IMR-90 (cell line): Measurements from ENCODE around the gene GUCY1B1. TPM values are rescaled to one million over a fixed set of nuclear protein-coding genes. Genes with fewer than 3 reads are reported as not detected.

Source experiments
- ATAC-seq: fragments of 200-7000 bp; cut with Tn5 transposase; 2 replicates; pipeline ENCODE4 v1.9.1; 2020; ENCODE audit warnings: low read depth, mild to moderate bottlenecking, moderate library complexity
- BruUV-seq: library from RNA; stranded (reverse); fragments of 400-500 nt; replicated peaks from 2 replicates; lab custom pipeline; 2021; lab: Mats Ljungman, UMichigan
- CTCF ChIA-PET: fragments of 300-600 bp; formaldehyde crosslinking; extraction: SDS; loops from one replicate; lab custom pipeline; 2021; ENCODE audit warnings: antibody characterized with exemption; lab: Yijun Ruan, JAX
- POLR2A ChIA-PET: fragments of 300-600 bp; sonication (Branson Sonifier 250); formaldehyde crosslinking; loops from one replicate; lab custom pipeline; 2022; ENCODE audit warnings: antibody characterized with exemption; ENCODE audit not compliant: unreplicated experiment; lab: Charles Lee
- DNase-seq: peaks from one replicate; pipeline ENCODE4 v3.0.0; 2013
- H2AFZ ChIP-seq: replicated peaks from 2 replicates; pipeline ENCODE3; 2013; ENCODE audit warnings: low read length, mild to moderate bottlenecking; ENCODE audit not compliant: poor library complexity
- H2AK5ac ChIP-seq: 2 replicates; pipeline ENCODE4 v1.6.1; 2013; ENCODE audit warnings: low read depth, low read length, inconsistent platforms
- H2AK9ac ChIP-seq: replicated peaks from 2 replicates; pipeline ENCODE3; 2013; ENCODE audit warnings: mild to moderate bottlenecking, low read depth, low read length, moderate library complexity; ENCODE audit not compliant: poor library complexity
- H2BK120ac ChIP-seq: 2 replicates; pipeline ENCODE4 v1.6.1; 2013; ENCODE audit warnings: low read depth, low read length, inconsistent platforms
- H2BK15ac ChIP-seq: 3 replicates; pipeline ENCODE4 v1.6.1; 2013; ENCODE audit warnings: low read depth, low read length, inconsistent platforms
- H2BK20ac ChIP-seq: 2 replicates; pipeline ENCODE4 v1.6.1; 2013; ENCODE audit warnings: low read depth, mild to moderate bottlenecking, inconsistent platforms, low read length, moderate library complexity
- H2BK5ac ChIP-seq: 2 replicates; pipeline ENCODE4 v1.6.1; 2013; ENCODE audit warnings: mild to moderate bottlenecking, low read depth, low read length, inconsistent platforms; ENCODE audit not compliant: poor library complexity, severe bottlenecking
- H3K14ac ChIP-seq: replicated peaks from 2 replicates; pipeline ENCODE4 v1.6.1; 2013; ENCODE audit warnings: low read depth, low read length, inconsistent platforms
- H3K18ac ChIP-seq: 2 replicates; pipeline ENCODE4 v1.6.1; 2013; ENCODE audit warnings: low read depth, low read length, control low read depth
- H3K23ac ChIP-seq: 2 replicates; pipeline ENCODE4 v1.6.1; 2013; ENCODE audit warnings: low read depth, low read length, inconsistent platforms
- H3K27ac ChIP-seq: 2 replicates; pipeline ENCODE4 v1.5.1; 2013; ENCODE audit warnings: mild to moderate bottlenecking, control low read depth, low read length; ENCODE audit not compliant: insufficient read depth
- H3K27me3 ChIP-seq: 2 replicates; pipeline ENCODE4 v1.6.1; 2013; ENCODE audit warnings: low read length; ENCODE audit not compliant: control insufficient read depth, insufficient read depth
- H3K36me3 ChIP-seq: 2 replicates; pipeline ENCODE4 v1.6.1; 2013; ENCODE audit warnings: low read length, mixed read lengths; ENCODE audit not compliant: control insufficient read depth, insufficient read depth
- H3K4ac ChIP-seq: 2 replicates; pipeline ENCODE4 v1.6.1; 2013; ENCODE audit warnings: low read depth, low read length, inconsistent platforms
- H3K4me1 ChIP-seq: 2 replicates; pipeline ENCODE4 v1.6.1; 2013; ENCODE audit warnings: low read length, mixed read lengths; ENCODE audit not compliant: control insufficient read depth, insufficient read depth
- H3K4me2 ChIP-seq: 2 replicates; pipeline ENCODE4 v1.6.1; 2013; ENCODE audit warnings: low read depth, mild to moderate bottlenecking, control low read depth, low read length, moderate library complexity
- H3K4me3 ChIP-seq: 2 replicates; pipeline ENCODE4 v1.5.1; 2013; ENCODE audit warnings: low read depth, mild to moderate bottlenecking, control low read depth, low read length, moderate library complexity; ENCODE audit not compliant: insufficient read depth
- H3K56ac ChIP-seq: 2 replicates; pipeline ENCODE4 v1.6.1; 2013; ENCODE audit warnings: low read length, inconsistent platforms; ENCODE audit not compliant: insufficient read depth; ENCODE audit errors: extremely low read depth
- H3K79me1 ChIP-seq, 2 experiments: 2 replicates each; pipeline ENCODE4 v1.6.1; 2013; ENCODE audit warnings: low read length in 2 of 2, inconsistent platforms in 1 of 2, low read depth in 1 of 2
- H3K9ac ChIP-seq: 2 replicates; pipeline ENCODE4 v1.6.1; 2013; ENCODE audit warnings: low read depth, low read length, control low read depth
- H3K9me1 ChIP-seq: 2 replicates; pipeline ENCODE4 v1.6.1; 2013; ENCODE audit warnings: low read length, inconsistent platforms; ENCODE audit not compliant: insufficient read depth
- H3K9me3 ChIP-seq: 2 replicates; pipeline ENCODE4 v1.6.1; 2013; ENCODE audit warnings: low read length; ENCODE audit not compliant: control insufficient read depth, insufficient read depth
- H4K20me1 ChIP-seq: 2 replicates; pipeline ENCODE4 v1.6.1; 2013; ENCODE audit warnings: low read length, inconsistent platforms; ENCODE audit not compliant: insufficient read depth
- H4K5ac ChIP-seq: 2 replicates; pipeline ENCODE4 v1.6.1; 2013; ENCODE audit warnings: mild to moderate bottlenecking, low read depth, low read length, control low read depth
- H4K8ac ChIP-seq, 2 experiments: 2 replicates each; pipeline ENCODE4 v1.6.1; 2013; ENCODE audit warnings: low read depth in 2 of 2, low read length in 2 of 2, control low read depth in 1 of 2, inconsistent platforms in 1 of 2
- H4K91ac ChIP-seq: 2 replicates; pipeline ENCODE4 v1.6.1; 2013; ENCODE audit warnings: low read depth, low read length, inconsistent platforms; ENCODE audit not compliant: insufficient read depth
- CEBPB ChIP-seq: IDR thresholded peaks from 2 replicates; pipeline ENCODE4 v1.6.1; 2012; ENCODE audit warnings: low read depth, low read length, improper control_type of control experiment
- ELK1 ChIP-seq: fragments of 150-350 bp; IDR thresholded peaks from 2 replicates; pipeline ENCODE4 v1.6.1; 2016; ENCODE audit warnings: low read depth, mild to moderate bottlenecking, low read length, moderate library complexity, borderline replicate concordance
- NFE2L2 ChIP-seq: fragments of 150-350 bp; IDR thresholded peaks from 2 replicates; pipeline ENCODE4 v1.6.1; 2016; ENCODE audit warnings: low read depth, mild to moderate bottlenecking, low read length
- POLR2A ChIP-seq: IDR thresholded peaks from 2 replicates; pipeline ENCODE4 v1.6.1; 2012; ENCODE audit warnings: mild to moderate bottlenecking, low read depth, low read length
- RAD21 ChIP-seq: IDR thresholded peaks from 2 replicates; pipeline ENCODE4 v1.6.1; 2012; ENCODE audit warnings: low read length, improper control_type of control experiment
- RFX5 ChIP-seq: IDR thresholded peaks from 2 replicates; pipeline ENCODE4 v1.8.0; 2012; ENCODE audit warnings: low read depth, mild to moderate bottlenecking, low read length, moderate library complexity
- SMC3 ChIP-seq: fragments of 150-350 bp; IDR thresholded peaks from 2 replicates; pipeline ENCODE4 v1.6.1; 2016; ENCODE audit warnings: low read depth, mild to moderate bottlenecking, antibody characterized with exemption, low read length, moderate library complexity
- WGBS, 2 experiments: methylation state at CpG; one replicate each; pipeline versions ENCODE4 v1.1.5 to v1.1.7; 2013; ENCODE audit warnings: missing lambda C conversion rate in 2 of 2; ENCODE audit not compliant: insufficient read length in 1 of 2; ENCODE audit errors: extremely low coverage in 2 of 2; 5-methylcytosine and 5-hydroxymethylcytosine counted together
- dilution Hi-C: fragments of 300-500 bp; cut with HindIII; formaldehyde crosslinking; loops from one replicate; pipeline ENCODE4 v1.14.3; 2018; ENCODE audit warnings: low sequenced_read_pairs; ENCODE audit not compliant: unreplicated experiment
- in situ Hi-C: fragments of 300-500 bp; cut with MboI; formaldehyde crosslinking; loops from 3 replicates; pipeline ENCODE4 v1.14.3; 2019; ENCODE audit warnings: low sequenced_read_pairs, inconsistent platforms, mixed read lengths
- intact Hi-C: fragments of 100-400 bp; cut with micrococcal nuclease; formaldehyde crosslinking; loops from 2 replicates; pipeline ENCODE4 v1.10.0; 2022
- polyA plus RNA-seq, 3 experiments: library from polyadenylated mRNA; depleted of rRNA; stranded (reverse); fragments of >200 nt; gene quantifications; 2 replicates each; pipeline ENCODE4 v1.2.3, GENCODE V29; 2012; ENCODE audit warnings: low replicate concordance in 1 of 3
- total RNA-seq: library from RNA; depleted of rRNA; stranded (reverse); fragments of >200 nt; gene quantifications from 2 replicates; pipeline ENCODE4 v1.2.3, GENCODE V29; 2012
- TF ChIP-seq, protein P1 (sequence below): conservative IDR thresholded peaks from 2 replicates; pipeline ENCODE4 v1.5.1; 2012; ENCODE audit warnings: mild to moderate bottlenecking, low read depth, low read length, improper control_type of control experiment

GUCY1B1 gene
- total and polyA plus RNA-seq, 2 of the 4 experiments (the other 2 are of a cell fraction): 2.9 to 3.8 TPM

DNA sequence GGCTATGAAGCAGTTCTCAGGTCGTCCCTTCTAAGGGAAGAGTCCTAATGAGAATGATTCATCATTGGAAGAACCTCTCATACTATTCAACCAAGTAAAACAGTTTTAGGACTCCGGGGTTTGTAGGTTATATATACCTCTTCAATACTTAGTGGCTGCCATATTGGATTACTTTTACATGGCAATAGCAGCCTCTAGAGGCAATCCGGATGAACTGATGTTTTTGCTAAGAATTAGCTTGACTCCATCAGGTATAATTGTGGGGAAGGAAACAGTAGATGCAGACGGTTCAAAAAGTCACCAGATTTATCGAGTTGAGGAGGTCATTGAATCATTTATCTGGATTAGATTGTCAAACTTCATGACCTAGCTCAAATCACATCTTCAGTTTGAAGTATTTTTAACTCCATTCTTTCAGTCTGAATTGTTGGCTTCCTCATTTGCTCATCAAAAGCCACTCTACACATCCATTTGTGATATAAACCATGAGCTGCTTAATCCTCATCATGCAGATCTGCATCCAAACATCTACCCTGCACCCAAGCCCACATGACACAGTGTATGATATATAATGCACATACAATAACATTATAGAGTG is 28.4 kb downstream of the GUCY1B1 start (continued):
- TF ChIP-seq CEBPB: no peak

DNA sequence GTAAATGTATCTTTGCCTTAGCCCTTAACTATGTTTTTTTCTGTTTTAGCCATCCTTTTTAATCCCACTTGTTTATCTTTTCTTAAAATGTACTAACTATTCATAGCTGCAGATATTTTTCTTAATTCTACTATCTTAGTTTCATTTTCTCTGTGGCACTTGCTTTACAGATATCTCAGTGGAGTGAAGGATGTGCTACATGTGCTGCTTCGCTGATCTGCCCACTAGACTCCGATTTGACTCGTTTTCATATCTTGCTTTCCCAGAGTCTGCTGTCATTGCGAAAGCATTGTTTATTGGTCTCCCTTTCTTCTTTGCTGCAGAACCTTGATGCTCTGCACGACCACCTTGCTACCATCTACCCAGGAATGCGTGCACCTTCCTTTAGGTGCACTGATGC is 30.6 kb downstream of the GUCY1B1 start:
- no peak overlapping the region for H3K9ac ChIP-seq
- no CpG with 5 or more reads among the region's 6 CpGs for WGBS, 2 experiments
- H2BK120ac ChIP-seq: no peak overlapping the region
- no peaks in the 10 kb centered on the region for H3K27me3 ChIP-seq
- no peak overlapping the region for H3K23ac ChIP-seq
- no peaks in the 10 kb centered on the region for H3K79me1 ChIP-seq
- POLR2A ChIA-PET: no interaction called here
- peak overlapping the region; percentile 49; the same call in 1 of the 3 replicates for H2BK15ac ChIP-seq
- H4K20me1 ChIP-seq: no peaks in the 10 kb centered on the region
- H4K5ac ChIP-seq: no peak overlapping the region
- H3K56ac ChIP-seq: no peak overlapping the region
- no peak overlapping the region for H3K4me3 ChIP-seq
- H3K27ac ChIP-seq: no peak overlapping the region
- DNase-seq: no peak
- peak overlapping the region; percentile 20; the same call in 1 of the 2 replicates for H3K4ac ChIP-seq
- dilution Hi-C loops: no loop called here
- no peaks in the 10 kb centered on the region for H3K9me1 ChIP-seq
- peaks cover 2% of the 10 kb centered on the region; the same call in 1 of the 2 replicates for H3K4me1 ChIP-seq
- in situ Hi-C loops: loop anchor here (10.0 to 25.0 kb wide), 3 partner anchors 345 to 977 kb away; no protein-coding TSS in a partner anchor
- CTCF ChIA-PET: interaction anchor here (0.6 to 1.0 kb wide), 2 partner anchors 385 to 986 kb away, joined by 3 to 4 read pairs; no protein-coding TSS in a partner anchor
- peak overlapping the region; percentile 8 for H2AK9ac ChIP-seq
- BruUV-seq: no TSS peak
- TF ChIP-seq POLR2A (no peak), RAD21 (no peak), SMC3 (no peak), CEBPB (peak; percentile 41; the same call in 1 of the 2 replicates), RFX5 (no peak), ELK1 (no peak), NFE2L2 (no peak)
- TF ChIP-seq, protein P1, sequence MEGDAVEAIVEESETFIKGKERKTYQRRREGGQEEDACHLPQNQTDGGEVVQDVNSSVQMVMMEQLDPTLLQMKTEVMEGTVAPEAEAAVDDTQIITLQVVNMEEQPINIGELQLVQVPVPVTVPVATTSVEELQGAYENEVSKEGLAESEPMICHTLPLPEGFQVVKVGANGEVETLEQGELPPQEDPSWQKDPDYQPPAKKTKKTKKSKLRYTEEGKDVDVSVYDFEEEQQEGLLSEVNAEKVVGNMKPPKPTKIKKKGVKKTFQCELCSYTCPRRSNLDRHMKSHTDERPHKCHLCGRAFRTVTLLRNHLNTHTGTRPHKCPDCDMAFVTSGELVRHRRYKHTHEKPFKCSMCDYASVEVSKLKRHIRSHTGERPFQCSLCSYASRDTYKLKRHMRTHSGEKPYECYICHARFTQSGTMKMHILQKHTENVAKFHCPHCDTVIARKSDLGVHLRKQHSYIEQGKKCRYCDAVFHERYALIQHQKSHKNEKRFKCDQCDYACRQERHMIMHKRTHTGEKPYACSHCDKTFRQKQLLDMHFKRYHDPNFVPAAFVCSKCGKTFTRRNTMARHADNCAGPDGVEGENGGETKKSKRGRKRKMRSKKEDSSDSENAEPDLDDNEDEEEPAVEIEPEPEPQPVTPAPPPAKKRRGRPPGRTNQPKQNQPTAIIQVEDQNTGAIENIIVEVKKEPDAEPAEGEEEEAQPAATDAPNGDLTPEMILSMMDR: no peak
- no peaks in the 10 kb centered on the region for H3K9me3 ChIP-seq
- peak overlapping the region; percentile 25; the same call in 1 of the 2 replicates for H4K91ac ChIP-seq
- H2BK20ac ChIP-seq: no peak overlapping the region
- H2BK5ac ChIP-seq: no peak overlapping the region
- no peak overlapping the region for H3K14ac ChIP-seq
- no peak overlapping the region for H2AK5ac ChIP-seq
- no peaks in the 10 kb centered on the region for H3K36me3 ChIP-seq
- peak overlapping the region; percentile 30 for H3K4me2 ChIP-seq
- no peak overlapping the region for H4K8ac ChIP-seq
- peak overlapping the region; percentile 26 for H2AFZ ChIP-seq
- ATAC-seq: no peak; the same call in 1 of the 2 replicates
- intact Hi-C loops: loop anchor here (10.0 kb wide), 2 partner anchors 805 to 975 kb away; no protein-coding TSS in a partner anchor
- no peak overlapping the region for H3K18ac ChIP-seq
